ENCODE data around the gene TRIM13.
"Not testable (repeated sequence)": the region's sequence is repeated elsewhere in the genome, so short reads cannot be mapped to it uniquely, and the experiment has no call there.

TRIM13 gene

DNA sequence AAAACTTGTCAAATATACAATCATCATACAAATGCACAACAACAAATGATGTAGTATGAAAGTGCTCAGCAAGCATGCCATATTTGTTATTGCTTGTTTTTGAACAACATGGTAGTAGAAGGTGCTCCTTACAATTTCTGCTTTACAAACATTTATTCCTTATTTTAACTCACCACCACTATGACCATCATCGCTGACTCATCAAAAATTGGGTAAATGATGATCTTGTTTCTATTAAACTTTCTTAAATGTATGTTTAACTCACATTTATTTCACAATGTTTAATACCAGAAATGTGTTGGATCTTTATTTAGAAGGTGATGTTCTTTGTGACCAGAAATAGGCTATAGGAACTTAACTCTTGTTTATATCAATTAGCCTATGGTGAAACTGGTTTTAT, 63.9 kb downstream of the TRIM13 start:
- no peak for DNase-seq (ENCODE audit: low read depth)

DNA sequence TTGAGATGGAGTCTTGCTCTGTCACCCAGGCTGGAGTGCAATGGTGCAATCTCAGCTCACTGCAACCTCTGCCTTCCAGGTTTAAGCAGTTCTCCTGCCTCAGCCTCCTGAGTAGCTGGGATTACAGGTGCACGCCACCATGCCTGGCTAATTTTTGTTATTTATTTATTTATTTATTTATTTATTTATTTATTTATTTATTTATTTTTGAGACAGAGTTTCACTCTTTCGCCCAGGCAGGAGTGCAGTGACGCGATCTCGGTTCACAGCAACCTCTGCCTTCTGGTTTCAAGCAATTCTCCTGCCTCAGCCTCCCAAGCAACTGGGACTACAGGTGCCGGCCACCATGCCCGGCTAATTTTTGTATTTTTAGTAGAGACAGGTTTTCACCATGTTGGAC, 65.5 kb downstream of the TRIM13 start:
- DNase-seq (ENCODE audit: low read depth) = not testable (repeated sequence)

DNA sequence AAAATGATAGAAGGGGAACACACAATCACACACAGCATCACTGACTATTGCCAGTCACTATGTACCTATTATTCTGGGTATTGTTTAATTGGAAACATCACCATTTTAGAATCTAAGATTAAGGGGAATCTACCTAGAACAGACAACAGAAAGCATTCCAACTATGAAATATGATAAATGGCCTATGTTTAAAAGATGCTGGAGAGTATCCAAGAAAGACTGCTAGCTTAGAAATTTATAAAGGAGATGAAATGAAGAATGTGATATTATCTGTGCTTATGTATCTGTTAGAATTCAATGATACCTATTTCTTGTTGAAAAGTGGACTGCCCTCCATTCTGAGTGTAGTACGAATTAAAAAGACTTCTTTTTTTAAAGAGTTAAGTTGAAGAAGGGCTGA, 68.9 kb downstream of the TRIM13 start:
- DNase-seq (ENCODE audit: low read depth) = no peak

All from stimulated activated CD8-positive, alpha-beta memory T cell treated with anti-CD3 and anti-CD28 coated beads, Interleukin-4, amount 100 ng/mL, for 24 hours (primary cell).